HepG2 (cell line): ENCODE results near the gene CD300LF. TPM values are rescaled to one million over a fixed set of nuclear protein-coding genes. Genes with fewer than 3 reads are reported as not detected.

ENCODE experiments used
- ATAC-seq: fragments of 200-7000 bp; cut with Tn5 transposase; 3 replicates; pipeline ENCODE4 v1.9.1; 2020; ENCODE audit warnings: mild to moderate bottlenecking, moderate library complexity
- BruUV-seq: library from RNA; stranded (reverse); fragments of 400-500 nt; replicated peaks from 2 replicates; lab custom pipeline; 2021; lab: Mats Ljungman, UMichigan
- CTCF ChIA-PET: fragments of 300-600 bp; formaldehyde crosslinking; extraction: SDS; loops from one replicate; lab custom pipeline; 2021; ENCODE audit warnings: low total read pairs, inconsistent platforms, low intra/inter-chr PET ratio; lab: Yijun Ruan, JAX
- POLR2A ChIA-PET: fragments of 350-600 bp; sonication (Branson Sonifier 250); formaldehyde crosslinking; loops from one replicate; lab custom pipeline; 2020; ENCODE audit warnings: antibody characterized with exemption, inconsistent platforms; lab: Yijun Ruan, JAX
- DNase-seq: peaks from one replicate; pipeline ENCODE4 v3.0.0-alpha.2; 2015; ENCODE audit warnings: low spot score
- FAIRE-seq: peaks from 3 replicates; lab custom pipeline; 2011; peaks lifted over from hg19 to GRCh38; lab: Jason Lieb, UNC
- H2AFZ ChIP-seq: one replicate; pipeline ENCODE4 v1.6.1; 2011; ENCODE audit warnings: low read length, inconsistent platforms
- H3K27ac ChIP-seq: fragments of 300-600 bp; 3 replicates; pipeline ENCODE4 v1.8.0; 2011; ENCODE audit warnings: mixed run types, mild to moderate bottlenecking, mixed read lengths, low read length, inconsistent platforms; ENCODE audit not compliant: insufficient read depth; ENCODE audit errors: extremely low read length
- H3K27me3 ChIP-seq, 2 experiments: fragments of 200-600 bp in 1 of 2; 2 replicates in 1 of 2; 3 replicates in 1 of 2; pipeline versions ENCODE4 v1.6.0 to v1.8.0; 2011; ENCODE audit warnings: low read length in 2 of 2, mild to moderate bottlenecking in 2 of 2, moderate library complexity in 2 of 2, inconsistent platforms in 1 of 2; ENCODE audit not compliant: insufficient read depth in 2 of 2, control insufficient read depth in 1 of 2
- H3K36me3 ChIP-seq, 2 experiments: fragments of 200-600 bp in 1 of 2; replicated peaks in 1 of 2; 2 replicates in 1 of 2; 3 replicates in 1 of 2; pipeline versions ENCODE4 v1.5.1 to v1.8.0; 2011; ENCODE audit warnings: low read length in 2 of 2, inconsistent platforms in 1 of 2; ENCODE audit not compliant: insufficient read depth in 2 of 2, control insufficient read depth in 1 of 2
- H3K4me1 ChIP-seq: 2 replicates; pipeline ENCODE4 v1.5.1; 2012; ENCODE audit warnings: low read length, inconsistent platforms; ENCODE audit not compliant: insufficient read depth
- H3K4me2 ChIP-seq: 2 replicates; pipeline ENCODE4 v1.6.0; 2011; ENCODE audit warnings: low read depth, low read length, inconsistent platforms
- H3K4me3 ChIP-seq, 3 experiments: fragments of 200-600 bp in 1 of 3; sonication (generic), shearing (Covaris generic) in 1 of 3; replicated peaks in 1 of 3; 2 replicates each; pipeline ENCODE4 v1.5.1; 2011 to 2016; ENCODE audit warnings: low read length in 3 of 3, inconsistent platforms in 2 of 3, low read depth in 2 of 3, mild to moderate bottlenecking in 2 of 3, control low read depth in 1 of 3, mixed read lengths in 1 of 3; ENCODE audit not compliant: insufficient read depth in 1 of 3
- H3K79me2 ChIP-seq: one replicate; pipeline ENCODE4 v1.6.1; 2011; ENCODE audit warnings: low read length, inconsistent platforms; ENCODE audit not compliant: insufficient read depth
- H3K9ac ChIP-seq: 2 replicates; pipeline ENCODE4 v1.6.0; 2011; ENCODE audit warnings: mild to moderate bottlenecking, low read depth, low read length, inconsistent platforms; ENCODE audit not compliant: insufficient read depth
- H3K9me3 ChIP-seq: 2 replicates; pipeline ENCODE4 v1.5.1; 2012; ENCODE audit warnings: mild to moderate bottlenecking, low read length
- H4K20me1 ChIP-seq: 2 replicates; pipeline ENCODE4 v1.6.0; 2011; ENCODE audit warnings: inconsistent platforms, mild to moderate bottlenecking, low read length, moderate library complexity; ENCODE audit not compliant: insufficient read depth
- TP53 ChIP-seq: sonication (generic); formaldehyde crosslinking; conservative IDR thresholded peaks from 2 replicates; pipeline ENCODE4 v1.4.0; 2020; ENCODE audit warnings: missing genetic modification reagents
- ZNF496 ChIP-seq: sonication (generic); formaldehyde crosslinking; IDR thresholded peaks from 2 replicates; pipeline ENCODE4 v1.8.1; 2023; ENCODE audit warnings: mild to moderate bottlenecking, moderate library complexity, missing genetic modification reagents; ENCODE audit not compliant: insufficient replicate concordance
- WGBS: methylation state at CpG from one replicate; pipeline ENCODE4 v1.1.6; 2017; ENCODE audit warnings: low lambda C conversion rate; 5-methylcytosine and 5-hydroxymethylcytosine counted together
- in situ Hi-C: cut with HindIII; loops from 2 replicates; pipeline ENCODE4 v1.10.0; 2017; ENCODE audit warnings: low pct_unique_long_range_greater_than_20kb; ENCODE audit not compliant: extremely low pct_ligation_motif_present
- intact Hi-C: fragments of 100-400 bp; cut with micrococcal nuclease; formaldehyde crosslinking; loops from one replicate; pipeline ENCODE4 v1.10.0; 2022; ENCODE audit not compliant: unreplicated experiment
- polyA plus RNA-seq, 8 experiments: library from polyadenylated mRNA; depleted of rRNA in 3 of 8; stranded (reverse) in 7 of 8; unstranded in 1 of 8; fragments of >200 nt; fragmentation: Illumina TruSeq in 4 of 8; extraction: Trizol in 4 of 8; gene quantifications; 2 replicates each; pipeline versions ENCODE4 v1.2.1 to v1.2.3, GENCODE V29; 2011 to 2016; ENCODE audit warnings: low read depth in 4 of 8, missing spikeins in 1 of 8, mixed read lengths in 1 of 8; ENCODE audit not compliant: insufficient read depth in 1 of 8
- total RNA-seq, 5 experiments: library from RNA; depleted of rRNA; stranded (reverse); fragments of >200 nt; fragmentation: Illumina TruSeq; extraction: Trizol; gene quantifications; 2 replicates each; pipeline ENCODE4 v1.2.3, GENCODE V29; 2016; ENCODE audit warnings: low read depth in 1 of 5
- TF ChIP-seq, protein P1 (sequence below), 2 experiments: sonication (generic) in 1 of 2; formaldehyde crosslinking in 1 of 2; IDR thresholded peaks; 2 replicates each; pipeline versions ENCODE4 v1.6.1 to v1.9.0; 2014 to 2022; ENCODE audit warnings: antibody characterized with exemption in 1 of 2, borderline replicate concordance in 1 of 2, inconsistent platforms in 1 of 2, low read depth in 1 of 2, missing genetic modification reagents in 1 of 2
- TF ChIP-seq, protein P2 (sequence below): IDR thresholded peaks from 2 replicates; pipeline ENCODE4 v1.6.1; 2016; ENCODE audit warnings: mild to moderate bottlenecking
- TF ChIP-seq, protein P3 (sequence below): sonication (generic); formaldehyde crosslinking; IDR thresholded peaks from 2 replicates; pipeline ENCODE4 v1.5.1; 2020; ENCODE audit warnings: mild to moderate bottlenecking, missing genetic modification reagents, borderline replicate concordance

Gene CD300LF
- total and polyA plus RNA-seq, 2 of the 13 experiments (the other 11 are each of a cell fraction or from before 2014, with no cell fraction given): not detected

DNA sequence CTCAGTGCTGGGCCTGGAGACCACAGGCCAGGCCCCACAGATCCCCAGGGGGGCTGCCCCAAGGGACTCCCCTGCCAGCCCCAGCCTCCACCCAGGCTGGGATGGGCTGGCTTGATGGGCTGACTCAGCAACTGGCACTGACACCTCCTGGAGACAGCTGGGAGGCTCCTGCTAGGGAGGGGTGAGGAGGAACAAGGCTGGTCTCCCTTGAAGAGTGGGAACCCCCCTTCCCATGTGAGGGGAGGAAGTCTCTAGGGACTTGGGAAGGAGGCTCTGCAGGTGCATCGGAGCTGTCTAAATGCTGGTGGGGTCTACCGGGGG, 46.1 kb upstream of the CD300LF start (continued):
- TF ChIP-seq, protein P1, sequence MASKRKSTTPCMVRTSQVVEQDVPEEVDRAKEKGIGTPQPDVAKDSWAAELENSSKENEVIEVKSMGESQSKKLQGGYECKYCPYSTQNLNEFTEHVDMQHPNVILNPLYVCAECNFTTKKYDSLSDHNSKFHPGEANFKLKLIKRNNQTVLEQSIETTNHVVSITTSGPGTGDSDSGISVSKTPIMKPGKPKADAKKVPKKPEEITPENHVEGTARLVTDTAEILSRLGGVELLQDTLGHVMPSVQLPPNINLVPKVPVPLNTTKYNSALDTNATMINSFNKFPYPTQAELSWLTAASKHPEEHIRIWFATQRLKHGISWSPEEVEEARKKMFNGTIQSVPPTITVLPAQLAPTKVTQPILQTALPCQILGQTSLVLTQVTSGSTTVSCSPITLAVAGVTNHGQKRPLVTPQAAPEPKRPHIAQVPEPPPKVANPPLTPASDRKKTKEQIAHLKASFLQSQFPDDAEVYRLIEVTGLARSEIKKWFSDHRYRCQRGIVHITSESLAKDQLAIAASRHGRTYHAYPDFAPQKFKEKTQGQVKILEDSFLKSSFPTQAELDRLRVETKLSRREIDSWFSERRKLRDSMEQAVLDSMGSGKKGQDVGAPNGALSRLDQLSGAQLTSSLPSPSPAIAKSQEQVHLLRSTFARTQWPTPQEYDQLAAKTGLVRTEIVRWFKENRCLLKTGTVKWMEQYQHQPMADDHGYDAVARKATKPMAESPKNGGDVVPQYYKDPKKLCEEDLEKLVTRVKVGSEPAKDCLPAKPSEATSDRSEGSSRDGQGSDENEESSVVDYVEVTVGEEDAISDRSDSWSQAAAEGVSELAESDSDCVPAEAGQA (IDR thresholded peaks at IDR 0.05; ENCODE audit: low read depth): no peak
- TF ChIP-seq, protein P1 (CRISPR knock-in tag; IDR thresholded peaks at IDR 0.05; ENCODE audit: borderline replicate concordance): no peak

DNA sequence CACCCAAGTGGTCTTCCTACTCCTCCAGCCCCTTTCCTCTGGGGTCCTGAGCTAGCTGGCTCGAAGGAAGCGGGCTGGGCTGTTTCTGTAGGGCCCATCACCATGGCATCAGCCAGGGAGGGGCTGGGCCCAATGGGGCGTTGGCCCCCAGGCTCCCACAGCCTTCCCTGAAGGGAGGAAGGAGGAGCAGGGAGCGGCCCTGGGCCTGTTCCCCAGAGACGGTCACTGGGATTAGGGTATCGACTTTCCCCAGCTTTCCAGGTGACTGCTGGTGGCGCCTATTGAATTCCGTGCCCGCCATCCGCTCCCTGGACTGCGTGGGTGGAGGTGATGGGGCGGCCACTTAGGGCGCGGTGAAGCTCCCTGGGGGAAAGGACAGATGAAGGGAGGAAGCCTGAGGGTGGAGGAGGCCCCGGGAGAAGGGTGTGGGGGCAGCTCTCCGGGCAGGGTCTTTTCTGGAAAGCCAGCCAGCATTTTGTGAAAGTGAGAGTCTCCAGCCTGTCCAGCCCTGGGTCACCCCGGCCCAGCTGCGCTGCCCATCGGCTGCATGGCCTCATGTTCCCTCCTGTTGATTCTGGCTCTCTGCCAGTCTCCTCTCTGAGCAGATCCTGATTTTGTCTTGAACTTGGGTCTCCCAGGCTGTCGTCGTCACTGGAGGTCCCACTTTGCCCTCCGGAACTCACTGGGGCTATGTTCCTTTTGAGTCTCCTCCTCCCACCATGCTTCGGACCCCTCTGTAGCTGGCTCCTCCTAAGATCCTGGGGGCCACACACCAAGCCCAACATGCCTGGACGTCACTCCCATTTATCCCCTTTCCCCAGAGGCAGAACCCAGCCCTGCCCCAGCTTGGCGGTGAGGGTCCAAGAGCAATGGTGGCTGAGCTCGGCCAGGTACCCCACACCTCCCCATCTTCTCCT, 45.5 kb upstream of the CD300LF start:
- WGBS: 64% methylated on average over 26 of the region's 26 CpGs
- peak overlapping the region; percentile 35 for H3K9ac ChIP-seq
- peaks cover 97% of the 10 kb centered on the region for H3K79me2 ChIP-seq
- intact Hi-C loops (no loop called here), in situ Hi-C loops (loop anchor here (10.0 kb wide), 1 partner anchor 323 kb away; the partner anchor contains the start of gene GPRC5C)
- H2AFZ ChIP-seq: no peak overlapping the region
- peak overlapping the region; percentile 64 for H3K27ac ChIP-seq
- peaks cover 83% of the 10 kb centered on the region for H4K20me1 ChIP-seq
- peaks cover 100% of the 10 kb centered on the region for H3K4me1 ChIP-seq
- ChIA-PET CTCF (interaction anchor here (0.8 kb wide), 1 partner anchor 10 kb away, joined by 3 read pairs; the partner anchor contains the start of gene NHERF1), POLR2A (interaction anchor here (7.7 to 29.3 kb wide), 3 partner anchors 4 to 20 kb away, joined by 68 to 1459 read pairs (median 1459); partner anchors contain the start of genes NAT9, NHERF1 and RAB37)
- ATAC-seq (peak; percentile 1), DNase-seq (no peak), FAIRE-seq (peak; percentile 23)
- peak overlapping the region; percentile 92 for H3K4me2 ChIP-seq
- H3K4me3 ChIP-seq: peak overlapping the region in 1 of 3 experiments; percentile 49; a peak in 1 of 6 replicates
- no TSS peak for BruUV-seq
- no peaks in the 10 kb centered on the region for H3K27me3 ChIP-seq
- H3K36me3 ChIP-seq: peaks cover 31 to 49% of the 10 kb centered on the region in 2 experiments
- H3K9me3 ChIP-seq: no peaks in the 10 kb centered on the region
- TF ChIP-seq, protein P2, sequence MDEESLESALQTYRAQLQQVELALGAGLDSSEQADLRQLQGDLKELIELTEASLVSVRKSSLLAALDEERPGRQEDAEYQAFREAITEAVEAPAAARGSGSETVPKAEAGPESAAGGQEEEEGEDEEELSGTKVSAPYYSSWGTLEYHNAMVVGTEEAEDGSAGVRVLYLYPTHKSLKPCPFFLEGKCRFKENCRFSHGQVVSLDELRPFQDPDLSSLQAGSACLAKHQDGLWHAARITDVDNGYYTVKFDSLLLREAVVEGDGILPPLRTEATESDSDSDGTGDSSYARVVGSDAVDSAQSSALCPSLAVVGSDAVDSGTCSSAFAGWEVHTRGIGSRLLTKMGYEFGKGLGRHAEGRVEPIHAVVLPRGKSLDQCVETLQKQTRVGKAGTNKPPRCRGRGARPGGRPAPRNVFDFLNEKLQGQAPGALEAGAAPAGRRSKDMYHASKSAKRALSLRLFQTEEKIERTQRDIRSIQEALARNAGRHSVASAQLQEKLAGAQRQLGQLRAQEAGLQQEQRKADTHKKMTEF: 0 out of 2 replicates have a peak, but pooled peaks have one; percentile 15
- TF ChIP-seq TP53 (CRISPR knock-in tag) (no peak), ZNF496 (CRISPR knock-in tag) (no peak)
- TF ChIP-seq, protein P3, sequence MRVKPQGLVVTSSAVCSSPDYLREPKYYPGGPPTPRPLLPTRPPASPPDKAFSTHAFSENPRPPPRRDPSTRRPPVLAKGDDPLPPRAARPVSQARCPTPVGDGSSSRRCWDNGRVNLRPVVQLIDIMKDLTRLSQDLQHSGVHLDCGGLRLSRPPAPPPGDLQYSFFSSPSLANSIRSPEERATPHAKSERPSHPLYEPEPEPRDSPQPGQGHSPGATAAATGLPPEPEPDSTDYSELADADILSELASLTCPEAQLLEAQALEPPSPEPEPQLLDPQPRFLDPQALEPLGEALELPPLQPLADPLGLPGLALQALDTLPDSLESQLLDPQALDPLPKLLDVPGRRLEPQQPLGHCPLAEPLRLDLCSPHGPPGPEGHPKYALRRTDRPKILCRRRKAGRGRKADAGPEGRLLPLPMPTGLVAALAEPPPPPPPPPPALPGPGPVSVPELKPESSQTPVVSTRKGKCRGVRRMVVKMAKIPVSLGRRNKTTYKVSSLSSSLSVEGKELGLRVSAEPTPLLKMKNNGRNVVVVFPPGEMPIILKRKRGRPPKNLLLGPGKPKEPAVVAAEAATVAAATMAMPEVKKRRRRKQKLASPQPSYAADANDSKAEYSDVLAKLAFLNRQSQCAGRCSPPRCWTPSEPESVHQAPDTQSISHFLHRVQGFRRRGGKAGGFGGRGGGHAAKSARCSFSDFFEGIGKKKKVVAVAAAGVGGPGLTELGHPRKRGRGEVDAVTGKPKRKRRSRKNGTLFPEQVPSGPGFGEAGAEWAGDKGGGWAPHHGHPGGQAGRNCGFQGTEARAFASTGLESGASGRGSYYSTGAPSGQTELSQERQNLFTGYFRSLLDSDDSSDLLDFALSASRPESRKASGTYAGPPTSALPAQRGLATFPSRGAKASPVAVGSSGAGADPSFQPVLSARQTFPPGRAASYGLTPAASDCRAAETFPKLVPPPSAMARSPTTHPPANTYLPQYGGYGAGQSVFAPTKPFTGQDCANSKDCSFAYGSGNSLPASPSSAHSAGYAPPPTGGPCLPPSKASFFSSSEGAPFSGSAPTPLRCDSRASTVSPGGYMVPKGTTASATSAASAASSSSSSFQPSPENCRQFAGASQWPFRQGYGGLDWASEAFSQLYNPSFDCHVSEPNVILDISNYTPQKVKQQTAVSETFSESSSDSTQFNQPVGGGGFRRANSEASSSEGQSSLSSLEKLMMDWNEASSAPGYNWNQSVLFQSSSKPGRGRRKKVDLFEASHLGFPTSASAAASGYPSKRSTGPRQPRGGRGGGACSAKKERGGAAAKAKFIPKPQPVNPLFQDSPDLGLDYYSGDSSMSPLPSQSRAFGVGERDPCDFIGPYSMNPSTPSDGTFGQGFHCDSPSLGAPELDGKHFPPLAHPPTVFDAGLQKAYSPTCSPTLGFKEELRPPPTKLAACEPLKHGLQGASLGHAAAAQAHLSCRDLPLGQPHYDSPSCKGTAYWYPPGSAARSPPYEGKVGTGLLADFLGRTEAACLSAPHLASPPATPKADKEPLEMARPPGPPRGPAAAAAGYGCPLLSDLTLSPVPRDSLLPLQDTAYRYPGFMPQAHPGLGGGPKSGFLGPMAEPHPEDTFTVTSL (CRISPR knock-in tag): no peak
